COLO668 (cell line): ENCODE results near the gene RASGEF1C.
A peak's percentile ranks its signal among the peaks of the same experiment; 100 is the strongest.
"Not testable (repeated sequence)": the region's sequence is repeated elsewhere in the genome, so short reads cannot be mapped to it uniquely, and the experiment has no call there.

Source experiments
- DNase-seq: peaks from one replicate; lab custom pipeline; 2025; ENCODE audit not compliant: unreplicated experiment; lab: John Stamatoyannopoulos, UW

The RASGEF1C gene

DNA sequence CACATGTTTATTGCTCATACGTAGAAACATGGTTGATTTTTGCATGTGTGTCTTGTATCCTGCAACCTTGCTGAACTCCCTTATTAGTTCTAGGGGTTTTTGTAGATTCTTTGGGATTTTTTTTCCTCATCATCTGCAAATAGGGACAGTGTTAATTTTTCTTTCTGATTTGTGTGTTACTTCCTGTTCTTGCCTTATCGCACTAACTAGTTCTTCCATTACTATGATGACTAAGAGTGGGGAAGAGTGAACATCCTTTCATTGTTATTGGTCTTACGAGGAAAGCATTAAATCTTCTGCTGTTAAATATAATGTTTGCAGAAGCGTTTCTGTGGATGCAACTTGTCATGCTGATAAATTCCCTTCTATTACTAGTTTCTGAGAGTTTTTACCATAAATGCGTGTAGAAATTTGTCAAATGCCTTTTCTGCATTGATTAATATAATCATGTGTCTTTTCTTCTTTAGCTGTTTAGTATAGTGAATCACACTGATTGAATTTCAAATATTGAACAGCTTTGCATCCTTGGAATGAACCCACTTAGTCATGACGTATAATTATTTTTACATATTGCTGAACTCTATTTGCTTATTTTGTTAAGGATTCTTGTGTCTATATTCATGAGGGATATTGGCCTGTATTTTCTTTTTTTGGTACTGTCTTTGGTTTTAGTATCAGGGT is 105.4 kb downstream of the RASGEF1C start:
- no peak for DNase-seq

DNA sequence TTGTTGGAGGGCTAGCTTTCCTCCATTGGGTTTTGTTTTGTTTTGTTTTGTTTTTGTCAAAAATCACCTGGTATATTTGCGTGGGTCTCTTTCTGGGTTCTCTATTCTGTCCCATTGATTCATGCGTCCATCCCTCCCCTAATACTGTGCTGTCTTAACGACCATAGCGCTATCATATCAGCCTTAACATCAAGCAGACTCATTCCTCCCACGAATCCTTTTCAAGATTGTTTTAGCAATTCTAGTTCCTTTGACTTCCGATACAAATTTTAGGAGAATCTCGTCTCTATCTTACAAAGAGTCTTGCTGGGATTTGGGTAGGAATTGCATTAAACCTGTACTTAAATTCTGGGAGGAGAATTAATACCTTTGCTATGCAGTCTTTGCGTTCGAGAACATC is 106.4 kb downstream of the RASGEF1C start:
- no peak for DNase-seq

DNA sequence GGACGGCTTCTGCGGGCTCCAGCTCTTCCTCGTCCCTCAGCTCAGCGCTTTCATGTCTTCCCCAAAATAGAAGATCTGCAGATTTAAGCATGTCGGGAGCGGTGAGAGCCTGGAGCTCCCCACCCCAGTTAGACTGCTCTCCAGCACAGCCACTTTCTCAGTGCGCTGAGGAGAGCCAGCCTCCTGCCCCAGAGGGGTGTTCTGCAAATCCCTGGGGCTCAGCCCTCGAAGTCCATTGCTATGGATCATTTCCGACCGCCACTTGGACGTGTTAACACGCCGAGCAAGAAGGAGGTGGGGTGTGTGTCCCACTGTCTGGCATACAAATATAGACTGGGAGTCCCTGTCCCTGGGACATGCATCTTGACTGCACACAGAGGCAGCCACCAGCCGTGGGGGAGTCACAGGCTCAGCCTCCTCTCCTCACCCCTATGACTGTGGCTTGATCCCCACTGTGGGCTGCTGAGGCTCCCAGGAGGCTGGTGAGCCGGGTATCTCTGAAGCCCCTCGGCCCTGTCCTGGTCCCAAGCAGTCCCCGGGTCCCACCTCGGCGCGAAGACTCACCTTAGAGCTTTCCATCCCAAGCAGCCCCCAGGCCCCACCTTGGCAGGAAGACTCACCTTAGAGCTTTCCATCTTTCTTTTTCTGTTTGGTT is 107.4 kb downstream of the RASGEF1C start:
- DNase-seq = no peak

DNA sequence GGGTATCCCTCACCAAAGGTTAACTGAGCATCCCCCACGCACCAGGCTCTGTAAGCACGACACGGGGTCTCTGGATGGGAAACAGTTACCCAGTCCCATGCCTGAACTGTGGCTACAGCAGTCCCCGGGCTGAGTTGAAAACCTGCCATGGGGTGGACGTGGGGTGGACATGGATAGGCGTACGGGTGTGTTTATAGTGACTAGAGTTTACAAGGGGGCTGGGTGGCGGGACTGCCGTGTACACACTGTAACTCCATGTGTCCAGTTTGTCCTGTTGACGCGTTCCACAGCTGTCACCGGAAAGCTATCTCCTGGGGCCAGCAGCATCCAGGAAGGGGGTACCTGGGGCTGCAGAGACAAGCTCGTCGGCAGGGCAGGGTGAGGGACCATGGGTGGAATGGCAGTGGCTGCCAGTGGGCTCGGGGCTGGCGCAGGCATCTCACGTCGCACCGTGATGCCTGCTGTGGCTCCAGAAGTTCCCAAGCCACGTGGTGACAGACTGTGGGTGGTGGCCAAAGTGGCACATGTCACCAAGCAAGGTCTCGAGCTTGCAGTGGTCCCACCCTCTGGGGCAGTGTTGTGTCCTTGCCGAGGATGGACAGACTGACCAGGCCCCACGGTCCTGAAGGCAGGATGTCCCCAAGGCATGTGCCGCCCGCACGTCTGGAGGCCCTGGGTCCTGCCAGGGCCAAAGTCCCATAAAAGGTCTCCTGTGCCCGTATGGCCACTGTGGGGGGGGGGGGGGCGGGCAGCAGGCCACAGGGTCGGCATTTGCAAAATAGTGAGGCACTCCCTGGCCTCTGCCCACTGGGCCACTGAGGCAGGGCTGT is 108.2 kb downstream of the RASGEF1C start:
- DNase-seq = no peak

DNA sequence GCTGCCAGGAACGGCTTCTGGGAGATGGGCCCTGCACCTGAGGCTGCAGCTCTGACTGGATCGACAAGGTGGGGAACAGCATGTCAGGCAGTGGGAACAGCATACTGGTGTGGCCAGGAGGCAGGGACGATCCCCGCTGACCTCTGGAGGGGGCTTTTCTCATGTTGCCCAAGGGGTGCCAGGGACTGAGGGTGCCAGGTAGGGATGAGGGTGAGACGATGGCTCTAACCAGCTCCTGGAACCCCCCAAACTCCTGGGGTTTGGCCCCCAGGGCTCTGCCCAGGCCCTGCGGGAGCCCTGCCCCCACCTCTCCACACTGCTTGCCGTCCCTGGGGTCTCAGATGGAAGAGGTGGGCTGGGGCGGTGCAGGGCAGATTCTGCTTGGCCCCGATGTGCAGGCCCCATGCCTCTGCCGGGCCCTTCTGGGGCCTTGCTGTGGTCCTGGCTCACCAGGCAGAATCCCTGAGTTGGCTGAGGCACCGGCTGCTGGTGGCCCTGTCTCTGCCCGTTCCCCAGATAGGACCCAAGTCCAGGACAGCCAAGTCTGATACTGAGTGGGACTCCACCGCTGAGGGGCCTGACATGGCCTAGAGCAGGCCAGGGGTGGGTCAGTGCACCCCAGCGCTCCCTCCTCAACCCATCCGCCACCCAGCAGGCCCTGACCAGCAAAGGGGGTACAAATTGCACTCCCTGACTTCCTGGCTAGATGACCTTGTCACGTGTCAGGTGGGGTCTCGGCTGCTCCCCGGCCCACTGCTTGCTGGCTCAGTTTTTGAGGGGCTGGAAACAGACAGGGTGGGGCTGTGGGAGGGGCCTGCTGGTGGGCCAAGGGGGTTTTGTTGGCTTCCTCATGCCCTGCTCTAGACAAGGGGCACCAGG is 109.0 kb downstream of the RASGEF1C start:
- no peak for DNase-seq

DNA sequence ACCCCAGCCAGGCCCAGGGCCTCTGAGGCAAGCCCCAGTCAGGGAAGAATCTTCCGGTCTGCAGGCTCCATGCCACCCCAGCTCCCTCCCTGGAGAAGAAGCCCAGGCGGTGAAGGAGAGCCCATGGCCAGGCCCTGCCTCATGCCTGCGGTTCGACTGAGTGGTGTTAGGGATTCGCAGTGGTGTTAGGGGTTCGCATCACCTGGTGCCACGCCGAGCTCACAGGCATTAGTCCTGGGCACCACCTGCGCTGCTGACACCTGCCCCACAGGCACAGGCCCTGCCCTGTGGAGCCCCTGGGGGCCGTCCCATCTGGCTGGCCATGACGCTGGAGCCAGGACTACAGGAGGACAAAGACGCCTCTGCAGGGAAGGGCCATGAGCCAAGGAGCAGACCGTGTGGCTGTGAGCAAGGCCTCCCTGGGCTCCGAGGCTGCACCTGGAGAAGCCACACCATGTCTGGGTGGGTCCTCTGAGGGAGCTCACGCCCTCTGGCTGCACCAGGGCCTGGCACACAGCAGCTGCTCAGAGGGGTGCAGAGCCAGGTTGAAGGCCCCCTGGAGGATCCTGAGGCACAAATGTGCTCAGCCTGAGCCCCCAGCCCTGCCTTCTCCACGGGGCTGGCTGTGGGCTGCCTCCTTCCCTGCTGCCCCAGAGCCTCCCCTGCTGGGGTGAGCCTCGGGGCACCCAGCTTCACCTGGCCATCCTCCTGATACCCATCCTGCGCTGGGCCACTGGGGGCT is 109.8 kb downstream of the RASGEF1C start:
- no peak for DNase-seq

DNA sequence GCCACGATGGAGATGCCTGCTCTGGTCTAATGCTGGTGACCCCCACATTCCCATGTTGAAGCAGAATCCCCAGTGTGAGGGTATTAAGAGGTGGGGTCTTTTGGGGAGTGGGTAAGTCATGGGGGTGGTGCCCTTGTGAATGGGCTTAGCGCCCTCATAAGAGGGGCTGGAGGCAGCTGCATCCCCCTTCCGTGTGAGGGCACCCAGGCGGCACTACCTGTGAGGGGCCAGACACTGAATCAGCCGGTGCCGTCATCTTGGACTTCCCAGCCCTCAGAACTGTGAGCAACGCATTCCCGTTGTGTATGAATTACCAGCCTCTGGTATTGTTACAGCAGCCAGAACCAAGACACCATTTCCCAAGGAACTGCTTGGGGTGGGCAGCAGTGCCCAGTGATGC is 110.5 kb downstream of the RASGEF1C start:
- DNase-seq = no peak

DNA sequence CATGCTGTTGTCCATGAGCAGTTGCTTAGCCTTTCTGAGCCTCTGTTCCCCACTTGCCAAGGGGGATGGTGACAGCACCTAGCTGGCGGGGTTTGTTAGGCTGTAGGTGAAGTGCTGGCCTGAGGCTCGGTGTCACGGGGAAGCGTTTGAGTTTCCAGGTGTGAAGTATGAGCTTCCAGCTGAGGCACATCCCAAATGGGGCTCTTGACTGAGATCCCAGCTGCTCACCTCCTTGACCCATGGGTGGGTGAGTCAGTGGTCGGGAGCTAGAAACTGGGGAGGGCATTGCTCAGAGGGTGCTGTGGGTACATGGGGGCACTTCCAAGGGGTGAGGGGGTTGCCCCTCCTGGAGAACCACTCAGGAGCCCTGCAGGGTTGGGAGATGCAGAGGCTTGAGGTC is 111.1 kb downstream of the RASGEF1C start:
- DNase-seq = no peak

DNA sequence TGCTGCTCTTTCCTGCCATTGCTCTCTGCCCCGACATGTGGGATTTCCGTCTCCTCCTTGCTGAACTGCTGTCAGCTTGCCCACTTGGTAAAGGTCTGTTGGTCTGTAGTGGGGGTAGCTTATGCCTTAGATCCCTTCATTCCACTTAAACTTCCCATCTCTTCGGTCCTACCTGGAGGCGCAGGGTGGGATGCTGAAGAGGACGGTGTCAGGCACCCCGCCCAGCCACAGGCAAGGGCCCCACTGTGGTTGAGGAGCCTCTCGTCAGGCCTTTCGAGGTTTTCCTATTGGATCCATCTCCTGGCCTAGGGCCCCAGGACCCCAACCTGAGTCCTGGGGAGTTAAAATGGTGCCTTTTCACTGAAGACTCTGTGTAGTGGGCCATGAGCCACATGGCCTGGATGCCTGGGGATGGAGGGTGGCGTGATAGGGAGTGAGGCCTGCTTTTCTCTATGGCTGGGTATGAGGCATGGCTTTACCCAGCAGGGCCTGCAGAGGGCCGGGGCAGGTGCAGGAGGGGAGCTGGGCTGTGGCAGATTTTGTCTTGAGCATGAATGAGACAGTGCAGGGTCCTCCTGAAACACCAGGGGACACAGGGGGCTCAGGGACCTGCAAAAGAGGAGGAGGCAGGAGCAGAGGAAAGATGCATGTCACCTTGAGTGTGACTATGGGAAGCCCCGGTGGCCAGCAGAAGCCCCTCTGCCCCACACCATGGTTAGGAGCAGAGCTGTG is 111.7 kb downstream of the RASGEF1C start:
- no peak for DNase-seq

DNA sequence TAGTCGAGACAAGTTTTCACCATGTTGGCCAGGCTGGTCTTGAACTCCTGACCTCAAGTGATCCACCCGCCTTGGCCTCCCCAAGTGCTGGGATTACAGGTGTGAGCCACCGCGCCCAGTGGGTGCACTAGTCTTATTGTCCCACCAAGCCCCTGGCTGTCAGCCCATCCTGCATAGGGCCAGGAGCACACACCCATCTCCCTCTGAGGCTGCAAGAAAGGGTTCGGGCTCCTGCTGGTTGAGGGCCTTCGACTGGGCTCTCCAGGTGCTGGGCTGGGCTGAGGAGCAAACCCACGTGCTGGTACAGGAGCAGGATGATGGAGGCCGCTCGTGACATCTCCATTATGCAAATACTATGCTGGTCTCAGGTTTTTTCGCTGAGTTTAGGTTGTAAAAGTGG is 112.4 kb downstream of the RASGEF1C start:
- DNase-seq = no peak

DNA sequence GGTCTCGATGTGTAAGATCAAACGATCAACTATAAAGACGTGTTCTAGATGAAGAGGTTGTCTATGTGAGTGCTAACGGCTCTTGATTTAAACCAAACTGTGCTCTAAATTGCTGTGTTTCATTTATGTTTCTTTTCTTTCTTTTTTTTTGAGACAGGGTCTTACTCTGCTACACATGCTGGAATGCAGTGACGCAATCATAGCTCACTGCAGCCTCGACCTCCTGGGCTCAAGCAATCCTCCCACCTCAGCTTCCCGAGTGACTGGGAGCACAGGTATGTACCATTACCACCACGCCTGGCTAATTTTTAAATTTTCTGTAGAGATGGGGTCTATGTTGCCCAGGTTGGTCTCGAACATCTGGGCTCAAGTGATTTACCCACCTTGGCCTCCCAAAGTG is 113.5 kb downstream of the RASGEF1C start:
- no peak for DNase-seq

DNA sequence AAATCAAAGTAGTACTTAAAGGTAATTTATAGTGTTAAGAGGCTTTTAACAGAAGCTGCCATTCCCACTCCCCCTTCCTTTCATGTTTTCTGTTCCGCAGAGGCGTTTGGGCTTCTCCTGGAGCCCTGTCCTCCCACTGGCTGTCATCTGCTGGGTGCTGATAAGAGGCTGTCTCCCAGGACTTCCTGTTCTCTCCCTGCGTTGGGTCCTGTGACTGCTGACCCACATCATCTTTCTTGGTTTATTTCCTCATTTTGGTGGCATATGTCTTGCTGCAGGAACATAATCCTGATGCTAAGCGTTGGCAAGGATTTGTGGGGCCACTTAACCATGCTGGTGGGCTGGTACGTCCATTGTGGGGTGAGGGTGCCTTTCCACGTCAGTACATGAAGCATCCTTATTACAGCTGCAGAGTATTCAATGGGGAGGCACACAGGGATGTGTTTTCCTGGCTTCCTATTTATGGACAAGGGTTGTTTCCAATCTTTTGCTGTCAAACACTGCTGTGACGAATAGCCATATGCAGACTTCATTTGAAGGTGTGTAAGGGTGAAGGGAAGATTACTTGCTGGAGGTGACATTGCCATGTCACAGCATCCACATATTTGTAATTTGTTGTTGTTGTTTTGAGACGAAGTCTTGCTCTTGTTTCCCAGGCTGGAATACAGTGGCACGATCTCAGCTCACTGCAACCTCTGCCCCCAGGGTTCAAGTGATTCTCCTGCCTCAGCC is 115.2 kb downstream of the RASGEF1C start:
- DNase-seq = no peak

DNA sequence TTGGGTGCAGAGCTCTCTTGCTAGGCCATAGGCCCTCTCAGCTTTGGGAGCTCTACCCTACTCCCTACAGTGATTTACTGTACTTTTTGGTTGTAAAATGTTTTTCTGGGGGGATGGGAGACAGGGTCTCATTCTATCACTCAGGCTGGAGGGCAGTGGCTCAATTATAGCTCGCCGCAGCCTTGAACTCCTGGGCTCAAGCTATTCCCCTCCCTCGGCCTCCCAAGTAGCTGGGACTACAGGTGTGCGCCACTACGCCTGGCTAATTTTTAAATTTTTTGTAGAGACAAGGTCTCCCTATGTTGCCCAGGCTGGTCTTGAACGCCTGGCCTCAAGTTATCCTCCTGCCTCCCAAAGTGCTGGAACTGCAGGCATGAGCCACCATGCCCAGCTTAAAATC is 115.8 kb downstream of the RASGEF1C start:
- DNase-seq = no peak

DNA sequence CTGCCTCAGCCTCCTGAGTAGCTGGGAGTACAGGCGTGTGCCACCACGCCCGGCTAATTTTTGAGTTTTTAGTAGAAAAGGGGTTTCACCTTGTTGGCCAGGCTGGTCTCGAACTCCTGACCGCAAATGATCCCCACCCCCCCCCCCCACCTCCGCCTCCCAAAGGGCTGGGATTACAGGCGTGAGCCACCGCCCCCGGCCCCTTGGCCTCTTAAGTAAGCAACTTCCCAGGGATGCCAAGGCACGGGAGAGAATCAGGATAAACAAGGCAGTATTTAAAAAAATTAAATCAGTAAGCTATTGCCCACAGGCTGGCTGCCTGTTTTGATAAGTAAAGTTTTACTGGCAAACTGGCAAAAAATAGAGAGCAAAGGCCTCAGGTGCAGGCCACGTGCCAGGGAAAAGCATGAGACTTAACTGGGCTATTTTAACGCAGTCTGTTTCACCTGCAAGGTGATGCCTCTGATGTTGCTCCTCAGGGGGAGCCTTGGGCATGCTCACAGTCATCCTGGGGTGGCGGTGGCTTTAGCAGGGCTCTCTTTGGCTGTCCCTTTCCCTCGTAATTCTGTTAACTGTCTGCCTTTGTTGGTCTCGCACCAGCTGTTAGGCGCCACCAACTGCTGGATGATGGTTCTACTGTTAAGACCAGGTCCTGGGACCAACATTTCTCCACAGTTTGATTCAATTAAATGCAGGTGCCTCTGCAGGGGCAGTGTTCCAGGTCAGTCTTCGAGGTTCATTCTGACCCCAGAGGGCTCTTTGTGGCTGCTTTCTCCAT is 118.1 kb downstream of the RASGEF1C start:
- DNase-seq = peak; percentile 6

DNA sequence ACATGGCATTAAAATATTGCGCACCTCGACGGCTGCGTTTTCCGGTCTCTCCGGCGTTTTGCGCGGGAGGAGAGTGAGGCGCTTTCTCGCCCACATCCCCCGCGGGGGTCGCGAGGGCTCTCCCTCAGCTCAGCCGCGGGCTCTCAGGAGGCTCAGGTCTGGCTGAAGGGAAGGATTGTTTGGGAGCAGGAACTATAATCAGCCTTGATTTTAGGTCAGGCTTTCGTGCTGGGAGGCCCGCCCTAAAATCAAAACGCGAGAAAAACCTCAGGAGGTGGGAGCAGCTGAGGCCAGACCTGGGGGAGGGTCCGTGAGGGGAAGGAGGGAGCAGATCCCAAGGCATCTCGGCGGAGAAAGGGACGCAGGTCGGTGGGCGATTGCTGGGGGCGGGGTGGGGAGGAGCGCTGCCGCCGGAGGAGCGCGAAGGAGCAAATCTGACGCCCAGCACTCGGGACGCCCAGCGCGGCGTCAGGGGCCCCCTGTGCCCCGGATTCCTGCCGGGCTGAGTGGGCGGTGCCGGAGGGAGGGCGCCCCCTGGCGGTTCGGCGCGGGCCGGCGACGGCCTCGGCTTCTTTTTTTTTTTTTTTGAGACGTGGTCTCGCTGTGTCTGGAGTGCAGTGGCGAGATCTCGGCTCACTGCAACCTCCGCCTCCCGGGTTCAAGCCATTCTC is 118.8 kb downstream of the RASGEF1C start:
- peak; percentile 21 for DNase-seq

DNA sequence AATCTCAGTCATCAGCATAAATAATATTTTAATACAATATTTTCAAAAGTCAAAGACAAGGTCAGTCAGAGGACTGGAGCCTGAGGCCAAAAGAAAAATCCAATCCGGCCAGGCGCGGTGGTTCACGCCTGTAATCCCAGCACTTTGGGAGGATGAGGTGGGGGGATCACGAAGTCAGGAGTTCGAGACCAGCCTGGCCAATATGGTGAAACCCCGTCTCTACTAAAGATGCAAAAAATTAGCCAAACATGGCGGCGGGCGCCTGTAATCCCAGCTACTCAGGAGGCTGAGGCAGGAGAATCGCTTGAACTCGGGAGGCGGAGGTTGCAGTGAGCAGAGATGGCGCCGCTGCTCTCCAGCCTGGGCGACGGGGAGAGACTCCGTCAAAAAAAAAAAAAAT is 119.4 kb downstream of the RASGEF1C start:
- DNase-seq = not testable (repeated sequence)

DNA sequence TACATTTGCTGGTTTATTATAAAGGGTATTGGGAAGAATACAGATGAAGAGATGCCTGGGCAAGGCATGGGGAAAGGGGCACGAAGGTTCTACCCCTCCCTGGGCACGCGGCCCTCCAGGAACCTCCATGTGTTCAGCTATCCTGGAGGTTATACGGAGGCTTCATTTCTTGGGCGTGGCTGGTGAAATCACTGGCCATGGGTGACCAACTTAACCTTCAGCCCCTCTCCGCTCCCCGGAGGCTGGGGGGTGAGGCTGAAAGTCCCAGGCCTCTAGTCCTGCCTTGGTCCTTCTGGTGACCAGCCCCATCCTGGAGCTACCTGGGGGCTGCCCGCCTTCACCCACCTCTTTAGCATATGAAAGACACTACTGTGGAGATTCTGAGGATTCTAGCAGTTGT is 120.5 kb downstream of the RASGEF1C start:
- DNase-seq = no peak
